IMR-90 (cell line): ENCODE results near the gene DENND1A. TPM values are rescaled to one million over a fixed set of nuclear protein-coding genes. Genes with fewer than 3 reads are reported as not detected.

Experiments
- ATAC-seq: fragments of 200-7000 bp; cut with Tn5 transposase; 2 replicates; pipeline ENCODE4 v1.9.1; 2020; ENCODE audit warnings: low read depth, mild to moderate bottlenecking, moderate library complexity
- BruUV-seq: library from RNA; stranded (reverse); fragments of 400-500 nt; replicated peaks from 2 replicates; lab custom pipeline; 2021; lab: Mats Ljungman, UMichigan
- CTCF ChIA-PET: fragments of 300-600 bp; formaldehyde crosslinking; extraction: SDS; loops from one replicate; lab custom pipeline; 2021; ENCODE audit warnings: antibody characterized with exemption; lab: Yijun Ruan, JAX
- POLR2A ChIA-PET: fragments of 300-600 bp; sonication (Branson Sonifier 250); formaldehyde crosslinking; loops from one replicate; lab custom pipeline; 2022; ENCODE audit warnings: antibody characterized with exemption; ENCODE audit not compliant: unreplicated experiment; lab: Charles Lee
- DNase-seq: peaks from one replicate; pipeline ENCODE4 v3.0.0; 2013
- H2AFZ ChIP-seq: replicated peaks from 2 replicates; pipeline ENCODE3; 2013; ENCODE audit warnings: low read length, mild to moderate bottlenecking; ENCODE audit not compliant: poor library complexity
- H2AK5ac ChIP-seq: 2 replicates; pipeline ENCODE4 v1.6.1; 2013; ENCODE audit warnings: low read depth, low read length, inconsistent platforms
- H2AK9ac ChIP-seq: replicated peaks from 2 replicates; pipeline ENCODE3; 2013; ENCODE audit warnings: mild to moderate bottlenecking, low read depth, low read length, moderate library complexity; ENCODE audit not compliant: poor library complexity
- H2BK120ac ChIP-seq: 2 replicates; pipeline ENCODE4 v1.6.1; 2013; ENCODE audit warnings: low read depth, low read length, inconsistent platforms
- H2BK15ac ChIP-seq: 3 replicates; pipeline ENCODE4 v1.6.1; 2013; ENCODE audit warnings: low read depth, low read length, inconsistent platforms
- H2BK20ac ChIP-seq: 2 replicates; pipeline ENCODE4 v1.6.1; 2013; ENCODE audit warnings: low read depth, mild to moderate bottlenecking, inconsistent platforms, low read length, moderate library complexity
- H2BK5ac ChIP-seq: 2 replicates; pipeline ENCODE4 v1.6.1; 2013; ENCODE audit warnings: mild to moderate bottlenecking, low read depth, low read length, inconsistent platforms; ENCODE audit not compliant: poor library complexity, severe bottlenecking
- H3K14ac ChIP-seq: replicated peaks from 2 replicates; pipeline ENCODE4 v1.6.1; 2013; ENCODE audit warnings: low read depth, low read length, inconsistent platforms
- H3K18ac ChIP-seq: 2 replicates; pipeline ENCODE4 v1.6.1; 2013; ENCODE audit warnings: low read depth, low read length, control low read depth
- H3K23ac ChIP-seq: 2 replicates; pipeline ENCODE4 v1.6.1; 2013; ENCODE audit warnings: low read depth, low read length, inconsistent platforms
- H3K27ac ChIP-seq: 2 replicates; pipeline ENCODE4 v1.5.1; 2013; ENCODE audit warnings: mild to moderate bottlenecking, control low read depth, low read length; ENCODE audit not compliant: insufficient read depth
- H3K27me3 ChIP-seq: 2 replicates; pipeline ENCODE4 v1.6.1; 2013; ENCODE audit warnings: low read length; ENCODE audit not compliant: control insufficient read depth, insufficient read depth
- H3K36me3 ChIP-seq: 2 replicates; pipeline ENCODE4 v1.6.1; 2013; ENCODE audit warnings: low read length, mixed read lengths; ENCODE audit not compliant: control insufficient read depth, insufficient read depth
- H3K4ac ChIP-seq: 2 replicates; pipeline ENCODE4 v1.6.1; 2013; ENCODE audit warnings: low read depth, low read length, inconsistent platforms
- H3K4me1 ChIP-seq: 2 replicates; pipeline ENCODE4 v1.6.1; 2013; ENCODE audit warnings: low read length, mixed read lengths; ENCODE audit not compliant: control insufficient read depth, insufficient read depth
- H3K4me2 ChIP-seq: 2 replicates; pipeline ENCODE4 v1.6.1; 2013; ENCODE audit warnings: low read depth, mild to moderate bottlenecking, control low read depth, low read length, moderate library complexity
- H3K4me3 ChIP-seq: 2 replicates; pipeline ENCODE4 v1.5.1; 2013; ENCODE audit warnings: low read depth, mild to moderate bottlenecking, control low read depth, low read length, moderate library complexity; ENCODE audit not compliant: insufficient read depth
- H3K56ac ChIP-seq: 2 replicates; pipeline ENCODE4 v1.6.1; 2013; ENCODE audit warnings: low read length, inconsistent platforms; ENCODE audit not compliant: insufficient read depth; ENCODE audit errors: extremely low read depth
- H3K79me1 ChIP-seq, 2 experiments: 2 replicates each; pipeline ENCODE4 v1.6.1; 2013; ENCODE audit warnings: low read length in 2 of 2, inconsistent platforms in 1 of 2, low read depth in 1 of 2
- H3K9ac ChIP-seq: 2 replicates; pipeline ENCODE4 v1.6.1; 2013; ENCODE audit warnings: low read depth, low read length, control low read depth
- H3K9me1 ChIP-seq: 2 replicates; pipeline ENCODE4 v1.6.1; 2013; ENCODE audit warnings: low read length, inconsistent platforms; ENCODE audit not compliant: insufficient read depth
- H3K9me3 ChIP-seq: 2 replicates; pipeline ENCODE4 v1.6.1; 2013; ENCODE audit warnings: low read length; ENCODE audit not compliant: control insufficient read depth, insufficient read depth
- H4K20me1 ChIP-seq: 2 replicates; pipeline ENCODE4 v1.6.1; 2013; ENCODE audit warnings: low read length, inconsistent platforms; ENCODE audit not compliant: insufficient read depth
- H4K5ac ChIP-seq: 2 replicates; pipeline ENCODE4 v1.6.1; 2013; ENCODE audit warnings: mild to moderate bottlenecking, low read depth, low read length, control low read depth
- H4K8ac ChIP-seq, 2 experiments: 2 replicates each; pipeline ENCODE4 v1.6.1; 2013; ENCODE audit warnings: low read depth in 2 of 2, low read length in 2 of 2, control low read depth in 1 of 2, inconsistent platforms in 1 of 2
- H4K91ac ChIP-seq: 2 replicates; pipeline ENCODE4 v1.6.1; 2013; ENCODE audit warnings: low read depth, low read length, inconsistent platforms; ENCODE audit not compliant: insufficient read depth
- CEBPB ChIP-seq: IDR thresholded peaks from 2 replicates; pipeline ENCODE4 v1.6.1; 2012; ENCODE audit warnings: low read depth, low read length, improper control_type of control experiment
- CHD1 ChIP-seq: IDR thresholded peaks from 2 replicates; pipeline ENCODE4 v1.6.1; 2012; ENCODE audit warnings: low read depth, low read length, improper control_type of control experiment
- FOS ChIP-seq: fragments of 150-350 bp; IDR thresholded peaks from 2 replicates; pipeline ENCODE4 v1.6.1; 2016; ENCODE audit warnings: low read depth, low read length
- MAZ ChIP-seq: IDR thresholded peaks from 2 replicates; pipeline ENCODE4 v1.6.1; 2012; ENCODE audit warnings: low read depth, mild to moderate bottlenecking, low read length, improper control_type of control experiment, moderate library complexity, borderline replicate concordance
- POLR2A ChIP-seq: IDR thresholded peaks from 2 replicates; pipeline ENCODE4 v1.6.1; 2012; ENCODE audit warnings: mild to moderate bottlenecking, low read depth, low read length
- RCOR1 ChIP-seq: IDR thresholded peaks from 2 replicates; pipeline ENCODE4 v1.6.1; 2012; ENCODE audit warnings: mild to moderate bottlenecking, low read length, improper control_type of control experiment; ENCODE audit not compliant: insufficient replicate concordance
- SMC3 ChIP-seq: fragments of 150-350 bp; IDR thresholded peaks from 2 replicates; pipeline ENCODE4 v1.6.1; 2016; ENCODE audit warnings: low read depth, mild to moderate bottlenecking, antibody characterized with exemption, low read length, moderate library complexity
- WGBS, 2 experiments: methylation state at CpG; one replicate each; pipeline versions ENCODE4 v1.1.5 to v1.1.7; 2013; ENCODE audit warnings: missing lambda C conversion rate in 2 of 2; ENCODE audit not compliant: insufficient read length in 1 of 2; ENCODE audit errors: extremely low coverage in 2 of 2; 5-methylcytosine and 5-hydroxymethylcytosine counted together
- dilution Hi-C: fragments of 300-500 bp; cut with HindIII; formaldehyde crosslinking; loops from one replicate; pipeline ENCODE4 v1.14.3; 2018; ENCODE audit warnings: low sequenced_read_pairs; ENCODE audit not compliant: unreplicated experiment
- in situ Hi-C: fragments of 300-500 bp; cut with MboI; formaldehyde crosslinking; loops from 3 replicates; pipeline ENCODE4 v1.14.3; 2019; ENCODE audit warnings: low sequenced_read_pairs, inconsistent platforms, mixed read lengths
- intact Hi-C: fragments of 100-400 bp; cut with micrococcal nuclease; formaldehyde crosslinking; loops from 2 replicates; pipeline ENCODE4 v1.10.0; 2022
- polyA plus RNA-seq, 3 experiments: library from polyadenylated mRNA; depleted of rRNA; stranded (reverse); fragments of >200 nt; gene quantifications; 2 replicates each; pipeline ENCODE4 v1.2.3, GENCODE V29; 2012; ENCODE audit warnings: low replicate concordance in 1 of 3
- total RNA-seq: library from RNA; depleted of rRNA; stranded (reverse); fragments of >200 nt; gene quantifications from 2 replicates; pipeline ENCODE4 v1.2.3, GENCODE V29; 2012
- TF ChIP-seq, protein P1 (sequence below): fragments of 150-350 bp; IDR thresholded peaks from 2 replicates; pipeline ENCODE4 v1.6.1; 2016; ENCODE audit warnings: low read depth, mild to moderate bottlenecking, low read length, moderate library complexity, borderline replicate concordance
- TF ChIP-seq, protein P2 (sequence below): conservative IDR thresholded peaks from 2 replicates; pipeline ENCODE4 v1.5.1; 2012; ENCODE audit warnings: mild to moderate bottlenecking, low read depth, low read length, improper control_type of control experiment

DENND1A gene
- total and polyA plus RNA-seq, 2 of the 4 experiments (the other 2 are of a cell fraction) = 21.4 to 27.6 TPM

DNA sequence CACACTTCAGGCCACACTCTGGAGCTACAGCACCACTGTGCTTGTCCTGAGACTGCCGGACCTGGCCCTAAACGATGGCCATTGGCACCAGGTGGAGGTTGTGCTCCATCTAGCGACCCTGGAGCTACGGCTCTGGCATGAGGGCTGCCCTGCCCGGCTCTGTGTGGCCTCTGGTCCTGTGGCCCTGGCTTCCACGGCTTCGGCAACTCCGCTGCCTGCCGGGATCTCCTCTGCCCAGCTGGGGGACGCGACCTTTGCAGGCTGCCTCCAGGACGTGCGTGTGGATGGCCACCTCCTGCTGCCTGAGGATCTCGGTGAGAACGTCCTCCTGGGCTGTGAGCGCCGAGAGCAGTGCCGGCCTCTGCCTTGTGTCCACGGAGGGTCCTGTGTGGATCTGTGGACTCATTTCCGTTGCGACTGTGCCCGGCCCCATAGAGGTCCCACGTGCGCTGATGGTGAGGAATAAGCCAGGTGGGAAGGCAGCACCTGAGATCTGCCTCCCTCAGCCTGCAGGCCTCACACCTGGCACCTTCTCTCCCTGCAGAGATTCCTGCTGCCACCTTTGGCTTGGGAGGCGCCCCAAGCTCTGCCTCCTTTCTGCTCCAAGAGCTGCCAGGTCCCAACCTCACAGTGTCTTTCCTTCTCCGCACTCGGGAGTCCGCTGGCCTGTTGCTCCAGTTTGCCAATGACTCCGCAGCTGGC lies 559.2 kb downstream of the DENND1A start:
- Histone ChIP-seq H4K5ac (no peak overlapping the region), H2BK15ac (no peak overlapping the region), H3K18ac (no peak overlapping the region), H2AK9ac (no peak overlapping the region), H3K27ac (no peak overlapping the region), H3K36me3 (no peaks in the 10 kb centered on the region), H3K14ac (no peak overlapping the region), H3K4me2 (no peak overlapping the region), H3K9me3 (no peaks in the 10 kb centered on the region), H2BK120ac (no peak overlapping the region), H4K91ac (no peak overlapping the region), H2BK20ac (no peak overlapping the region), H3K4ac (no peak overlapping the region), H4K8ac (no peak overlapping the region), H3K4me3 (no peak overlapping the region), H3K23ac (no peak overlapping the region), H2AK5ac (no peak overlapping the region), H3K4me1 (no peaks in the 10 kb centered on the region), H3K79me1 (no peaks in the 10 kb centered on the region), H2AFZ (no peak overlapping the region), H3K9ac (no peak overlapping the region), H4K20me1 (no peaks in the 10 kb centered on the region), H3K56ac (no peak overlapping the region), H2BK5ac (no peak overlapping the region), H3K9me1 (no peaks in the 10 kb centered on the region), H3K27me3 (peaks cover 65% of the 10 kb centered on the region)
- TF ChIP-seq MAZ = no peak
- no peak for TF ChIP-seq CEBPB
- TF ChIP-seq, protein P1, sequence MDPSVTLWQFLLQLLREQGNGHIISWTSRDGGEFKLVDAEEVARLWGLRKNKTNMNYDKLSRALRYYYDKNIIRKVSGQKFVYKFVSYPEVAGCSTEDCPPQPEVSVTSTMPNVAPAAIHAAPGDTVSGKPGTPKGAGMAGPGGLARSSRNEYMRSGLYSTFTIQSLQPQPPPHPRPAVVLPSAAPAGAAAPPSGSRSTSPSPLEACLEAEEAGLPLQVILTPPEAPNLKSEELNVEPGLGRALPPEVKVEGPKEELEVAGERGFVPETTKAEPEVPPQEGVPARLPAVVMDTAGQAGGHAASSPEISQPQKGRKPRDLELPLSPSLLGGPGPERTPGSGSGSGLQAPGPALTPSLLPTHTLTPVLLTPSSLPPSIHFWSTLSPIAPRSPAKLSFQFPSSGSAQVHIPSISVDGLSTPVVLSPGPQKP = no peak
- TF ChIP-seq CHD1 = no peak
- no peak for TF ChIP-seq RCOR1
- no peak for TF ChIP-seq SMC3
- no peak for TF ChIP-seq POLR2A
- no peak for TF ChIP-seq FOS
- TF ChIP-seq, protein P2, sequence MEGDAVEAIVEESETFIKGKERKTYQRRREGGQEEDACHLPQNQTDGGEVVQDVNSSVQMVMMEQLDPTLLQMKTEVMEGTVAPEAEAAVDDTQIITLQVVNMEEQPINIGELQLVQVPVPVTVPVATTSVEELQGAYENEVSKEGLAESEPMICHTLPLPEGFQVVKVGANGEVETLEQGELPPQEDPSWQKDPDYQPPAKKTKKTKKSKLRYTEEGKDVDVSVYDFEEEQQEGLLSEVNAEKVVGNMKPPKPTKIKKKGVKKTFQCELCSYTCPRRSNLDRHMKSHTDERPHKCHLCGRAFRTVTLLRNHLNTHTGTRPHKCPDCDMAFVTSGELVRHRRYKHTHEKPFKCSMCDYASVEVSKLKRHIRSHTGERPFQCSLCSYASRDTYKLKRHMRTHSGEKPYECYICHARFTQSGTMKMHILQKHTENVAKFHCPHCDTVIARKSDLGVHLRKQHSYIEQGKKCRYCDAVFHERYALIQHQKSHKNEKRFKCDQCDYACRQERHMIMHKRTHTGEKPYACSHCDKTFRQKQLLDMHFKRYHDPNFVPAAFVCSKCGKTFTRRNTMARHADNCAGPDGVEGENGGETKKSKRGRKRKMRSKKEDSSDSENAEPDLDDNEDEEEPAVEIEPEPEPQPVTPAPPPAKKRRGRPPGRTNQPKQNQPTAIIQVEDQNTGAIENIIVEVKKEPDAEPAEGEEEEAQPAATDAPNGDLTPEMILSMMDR = no peak
- in situ Hi-C loops (no loop called here), dilution Hi-C loops (no loop called here), intact Hi-C loops (no loop called here)
- CTCF ChIA-PET = no interaction called here
- WGBS, 2 experiments = 75% methylated on average over 13 of the region's 29 CpGs; no CpG with 5 or more reads in 1 of the 2 experiments
- no peak for ATAC-seq
- POLR2A ChIA-PET = no interaction called here
- DNase-seq = no peak
- BruUV-seq = no TSS peak
